ENCODE data around the gene TMEM47.

Gene TMEM47

DNA sequence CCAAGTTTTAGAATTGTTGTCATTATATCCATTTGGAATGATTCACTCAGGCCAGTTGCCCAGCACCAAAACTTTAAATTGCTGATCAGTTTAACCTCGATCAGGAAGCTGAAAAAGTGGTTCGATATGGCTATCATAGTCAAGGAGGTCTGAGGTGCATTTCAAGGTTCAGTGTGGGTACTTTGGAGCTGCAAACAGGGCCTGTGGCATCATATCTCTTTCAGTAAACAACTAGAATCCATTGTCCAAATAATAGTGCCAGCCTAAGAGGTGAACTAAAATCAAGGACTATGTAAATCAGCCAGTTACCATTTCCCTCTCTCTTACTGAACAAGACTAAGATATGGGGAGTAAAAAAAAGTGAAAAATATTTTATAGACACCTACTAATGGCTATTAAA lies 14.2 kb downstream of the TMEM47 start:
- H3K36me3 ChIP-seq (ENCODE audit: control insufficient read depth, insufficient read depth, low read length), result no peaks in the 10 kb centered on the region
- H3K9me3 ChIP-seq (ENCODE audit: control insufficient read depth, low read length), result no peaks in the 10 kb centered on the region
- no peaks in the 10 kb centered on the region for H3K27me3 ChIP-seq (replicated peaks; ENCODE audit: control insufficient read depth, insufficient read depth, low read length, poor library complexity, severe bottlenecking)
- no peaks in the 10 kb centered on the region for H3K4me1 ChIP-seq (ENCODE audit: control insufficient read depth, insufficient read depth, low read length, poor library complexity, severe bottlenecking)
- H3K4me3 ChIP-seq (ENCODE audit: insufficient read depth, low read depth, low read length, poor library complexity, severe bottlenecking), result no peak overlapping the region
- no peak overlapping the region for H3K27ac ChIP-seq (ENCODE audit: insufficient read depth, low read length, poor library complexity, severe bottlenecking)
- no peak for DNase-seq

DNA sequence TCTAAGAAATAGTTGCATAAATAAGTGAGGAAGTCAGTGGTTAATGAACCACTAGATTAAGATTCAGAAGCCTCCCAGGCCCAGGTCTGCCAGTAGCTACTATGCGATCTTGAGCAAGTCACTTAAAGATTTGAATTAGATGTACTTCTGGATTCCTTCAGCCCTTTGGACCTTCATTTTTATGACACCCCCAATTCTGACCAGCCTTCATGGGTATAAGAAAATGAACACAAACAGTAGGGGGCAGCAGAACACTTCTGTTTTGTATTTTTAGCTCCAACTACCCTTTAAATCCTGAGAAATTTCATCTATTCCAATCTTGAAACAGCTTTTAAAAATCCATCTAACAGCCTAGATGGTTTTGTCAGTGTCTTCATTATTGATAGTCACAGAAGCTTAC lies 19.0 kb downstream of the TMEM47 start:
- Histone ChIP-seq H3K27me3 (replicated peaks; ENCODE audit: control insufficient read depth, insufficient read depth, low read length, poor library complexity, severe bottlenecking) (no peaks in the 10 kb centered on the region), H3K27ac (ENCODE audit: insufficient read depth, low read length, poor library complexity, severe bottlenecking) (no peak overlapping the region), H3K9me3 (ENCODE audit: control insufficient read depth, low read length) (no peaks in the 10 kb centered on the region), H3K4me3 (ENCODE audit: insufficient read depth, low read depth, low read length, poor library complexity, severe bottlenecking) (no peak overlapping the region), H3K36me3 (ENCODE audit: control insufficient read depth, insufficient read depth, low read length) (no peaks in the 10 kb centered on the region), H3K4me1 (ENCODE audit: control insufficient read depth, insufficient read depth, low read length, poor library complexity, severe bottlenecking) (no peaks in the 10 kb centered on the region)
- no peak for DNase-seq

DNA sequence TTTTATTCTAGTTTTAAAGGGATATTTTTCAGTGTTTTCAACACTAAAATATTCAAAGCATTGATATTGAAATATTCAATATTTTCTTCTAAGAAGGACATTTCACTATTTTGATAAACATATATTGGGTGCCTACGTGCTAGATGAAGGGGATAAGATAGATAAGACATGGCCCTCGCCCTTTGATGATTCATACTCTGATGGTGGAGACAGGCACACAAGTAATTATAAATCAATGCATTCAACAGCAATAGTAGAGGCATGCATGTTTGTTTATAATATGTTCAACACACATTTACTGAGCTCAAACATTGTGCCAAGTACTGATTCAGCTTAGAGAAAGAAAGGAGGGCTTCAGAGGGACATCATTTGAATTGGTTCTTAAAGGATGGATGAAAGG lies 22.7 kb downstream of the TMEM47 start:
- H3K4me1 ChIP-seq (ENCODE audit: control insufficient read depth, insufficient read depth, low read length, poor library complexity, severe bottlenecking), result no peaks in the 10 kb centered on the region
- no peak overlapping the region for H3K27ac ChIP-seq (ENCODE audit: insufficient read depth, low read length, poor library complexity, severe bottlenecking)
- H3K9me3 ChIP-seq (ENCODE audit: control insufficient read depth, low read length), result no peaks in the 10 kb centered on the region
- H3K27me3 ChIP-seq (replicated peaks; ENCODE audit: control insufficient read depth, insufficient read depth, low read length, poor library complexity, severe bottlenecking), result no peaks in the 10 kb centered on the region
- DNase-seq, result no peak
- no peaks in the 10 kb centered on the region for H3K36me3 ChIP-seq (ENCODE audit: control insufficient read depth, insufficient read depth, low read length)
- no peak overlapping the region for H3K4me3 ChIP-seq (ENCODE audit: insufficient read depth, low read depth, low read length, poor library complexity, severe bottlenecking)

DNA sequence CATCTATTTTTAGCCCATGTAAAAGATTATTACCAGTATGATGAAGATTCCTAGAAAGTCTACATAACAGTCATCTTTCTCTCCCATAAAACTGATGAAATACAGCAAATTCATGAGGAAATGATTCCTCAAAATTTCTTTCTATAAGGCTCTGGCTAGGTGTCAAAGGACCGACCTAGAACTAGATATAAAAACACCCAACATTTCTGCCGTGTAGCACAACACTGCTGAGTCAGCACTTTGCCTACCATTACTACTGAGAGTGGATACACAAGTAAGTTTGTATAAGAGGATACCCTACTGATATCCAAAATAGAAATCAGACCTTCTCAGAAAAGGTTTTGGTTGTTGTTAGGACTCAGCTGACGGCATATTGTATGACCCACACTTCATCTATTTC lies 24.7 kb downstream of the TMEM47 start:
- Histone ChIP-seq H3K27ac (ENCODE audit: insufficient read depth, low read length, poor library complexity, severe bottlenecking) (no peak overlapping the region), H3K9me3 (ENCODE audit: control insufficient read depth, low read length) (no peaks in the 10 kb centered on the region), H3K4me3 (ENCODE audit: insufficient read depth, low read depth, low read length, poor library complexity, severe bottlenecking) (no peak overlapping the region), H3K4me1 (ENCODE audit: control insufficient read depth, insufficient read depth, low read length, poor library complexity, severe bottlenecking) (no peaks in the 10 kb centered on the region), H3K27me3 (replicated peaks; ENCODE audit: control insufficient read depth, insufficient read depth, low read length, poor library complexity, severe bottlenecking) (no peaks in the 10 kb centered on the region), H3K36me3 (ENCODE audit: control insufficient read depth, insufficient read depth, low read length) (no peaks in the 10 kb centered on the region)
- no peak for DNase-seq

DNA sequence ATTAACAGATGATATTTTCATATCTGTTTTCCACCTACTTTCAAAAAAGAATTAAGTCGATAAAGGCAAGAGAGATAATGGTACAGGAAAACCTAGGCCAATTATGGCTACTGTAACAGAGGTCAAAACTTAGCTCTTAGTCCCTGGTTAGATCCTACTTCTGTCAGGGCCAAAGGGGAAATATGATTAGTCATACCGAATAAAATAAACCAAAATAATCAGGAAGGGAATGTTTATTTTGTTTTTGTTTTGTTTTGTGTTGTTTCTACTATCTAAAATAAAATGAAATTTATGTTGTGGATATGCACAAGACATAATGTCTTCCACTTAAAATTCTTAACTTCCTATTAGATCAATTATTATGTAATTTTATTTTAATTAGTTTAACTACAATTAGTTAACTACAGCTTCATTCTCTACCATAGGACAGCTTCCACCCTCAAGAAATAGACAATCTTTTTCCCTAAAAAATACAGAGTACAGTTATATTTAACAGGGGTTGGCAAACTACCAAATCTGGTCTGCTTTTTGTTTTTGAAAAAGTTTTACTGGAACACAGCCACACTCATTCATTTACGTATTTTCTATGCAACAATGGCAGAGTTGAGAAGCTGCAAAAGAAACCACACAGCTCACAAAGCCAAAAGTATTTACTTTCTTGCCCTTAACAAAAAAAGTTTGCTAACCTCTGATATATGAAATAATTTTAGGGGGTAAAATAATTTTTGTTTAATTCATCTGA lies 25.4 kb downstream of the TMEM47 start:
- Histone ChIP-seq H3K36me3 (ENCODE audit: control insufficient read depth, insufficient read depth, low read length) (no peaks in the 10 kb centered on the region), H3K4me3 (ENCODE audit: insufficient read depth, low read depth, low read length, poor library complexity, severe bottlenecking) (no peak overlapping the region), H3K4me1 (ENCODE audit: control insufficient read depth, insufficient read depth, low read length, poor library complexity, severe bottlenecking) (no peaks in the 10 kb centered on the region), H3K9me3 (ENCODE audit: control insufficient read depth, low read length) (no peaks in the 10 kb centered on the region), H3K27ac (ENCODE audit: insufficient read depth, low read length, poor library complexity, severe bottlenecking) (no peak overlapping the region), H3K27me3 (replicated peaks; ENCODE audit: control insufficient read depth, insufficient read depth, low read length, poor library complexity, severe bottlenecking) (no peaks in the 10 kb centered on the region)
- DNase-seq, result no peak

DNA sequence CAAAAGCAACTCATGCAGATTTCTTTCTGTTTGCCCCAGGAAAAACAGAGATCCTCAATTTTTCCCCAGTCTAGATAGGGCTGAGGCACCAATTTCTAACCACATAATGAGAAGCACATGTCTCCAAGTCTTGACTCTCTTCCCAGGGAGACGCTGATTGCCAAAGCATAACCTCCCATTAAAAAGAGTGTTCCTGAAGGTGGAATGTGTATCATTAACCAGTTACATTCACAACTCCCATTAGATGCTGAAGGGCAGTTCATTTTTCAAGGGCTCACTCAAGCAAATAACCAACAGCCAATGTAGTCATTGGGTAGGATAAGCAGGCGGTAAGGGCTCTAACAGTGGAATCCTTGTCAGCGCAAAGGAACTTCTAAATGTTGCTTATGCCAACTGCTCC lies 27.5 kb downstream of the TMEM47 start:
- no peaks in the 10 kb centered on the region for H3K36me3 ChIP-seq (ENCODE audit: control insufficient read depth, insufficient read depth, low read length)
- DNase-seq, result no peak
- no peaks in the 10 kb centered on the region for H3K27me3 ChIP-seq (replicated peaks; ENCODE audit: control insufficient read depth, insufficient read depth, low read length, poor library complexity, severe bottlenecking)
- no peaks in the 10 kb centered on the region for H3K9me3 ChIP-seq (ENCODE audit: control insufficient read depth, low read length)
- no peak overlapping the region for H3K27ac ChIP-seq (ENCODE audit: insufficient read depth, low read length, poor library complexity, severe bottlenecking)
- no peaks in the 10 kb centered on the region for H3K4me1 ChIP-seq (ENCODE audit: control insufficient read depth, insufficient read depth, low read length, poor library complexity, severe bottlenecking)
- no peak overlapping the region for H3K4me3 ChIP-seq (ENCODE audit: insufficient read depth, low read depth, low read length, poor library complexity, severe bottlenecking)

DNA sequence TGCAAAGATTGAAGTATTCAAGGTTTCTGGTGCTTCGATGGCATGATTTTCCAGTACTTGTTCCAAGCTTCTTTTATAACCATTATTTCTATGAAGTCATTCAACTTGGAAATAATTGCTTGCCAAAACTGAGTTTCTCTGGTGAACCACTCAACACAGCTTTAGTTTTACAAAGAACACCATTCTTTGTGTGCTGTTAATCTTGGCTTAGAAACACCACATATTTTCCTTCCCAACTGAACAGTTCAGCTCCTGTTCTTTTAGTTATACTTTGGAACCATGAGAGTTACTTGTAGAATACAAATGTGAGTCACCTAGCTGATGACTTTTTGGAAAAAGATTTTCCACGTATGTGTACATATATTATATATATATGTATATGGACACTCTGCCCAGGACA lies 32.7 kb downstream of the TMEM47 start:
- no peak for DNase-seq
- Histone ChIP-seq H3K36me3 (ENCODE audit: control insufficient read depth, insufficient read depth, low read length) (no peaks in the 10 kb centered on the region), H3K9me3 (ENCODE audit: control insufficient read depth, low read length) (no peaks in the 10 kb centered on the region), H3K4me3 (ENCODE audit: insufficient read depth, low read depth, low read length, poor library complexity, severe bottlenecking) (no peak overlapping the region), H3K27ac (ENCODE audit: insufficient read depth, low read length, poor library complexity, severe bottlenecking) (no peak overlapping the region), H3K4me1 (ENCODE audit: control insufficient read depth, insufficient read depth, low read length, poor library complexity, severe bottlenecking) (no peaks in the 10 kb centered on the region), H3K27me3 (replicated peaks; ENCODE audit: control insufficient read depth, insufficient read depth, low read length, poor library complexity, severe bottlenecking) (no peaks in the 10 kb centered on the region)

DNA sequence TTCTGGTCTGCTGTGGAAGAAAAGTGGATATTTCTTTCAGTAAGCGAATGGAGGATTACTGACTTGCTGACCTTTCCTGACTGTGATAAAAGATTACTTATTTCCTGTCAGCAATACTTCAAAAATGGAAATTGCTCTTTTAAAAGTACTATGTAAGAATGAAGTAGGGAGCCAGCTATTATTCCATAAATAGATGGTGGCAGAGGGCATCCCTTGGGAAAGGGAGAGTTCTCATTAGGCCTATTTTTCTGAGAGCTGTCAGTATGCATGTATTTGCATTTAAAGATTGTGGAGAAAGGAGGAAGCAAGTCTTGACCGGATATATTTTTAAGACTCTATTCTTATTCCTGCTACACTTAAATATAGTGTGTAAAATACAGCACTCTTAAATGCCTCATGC lies 37.2 kb downstream of the TMEM47 start:
- Histone ChIP-seq H3K4me3 (ENCODE audit: insufficient read depth, low read depth, low read length, poor library complexity, severe bottlenecking) (no peak overlapping the region), H3K27ac (ENCODE audit: insufficient read depth, low read length, poor library complexity, severe bottlenecking) (no peak overlapping the region), H3K9me3 (ENCODE audit: control insufficient read depth, low read length) (no peaks in the 10 kb centered on the region), H3K27me3 (replicated peaks; ENCODE audit: control insufficient read depth, insufficient read depth, low read length, poor library complexity, severe bottlenecking) (no peaks in the 10 kb centered on the region), H3K36me3 (ENCODE audit: control insufficient read depth, insufficient read depth, low read length) (no peaks in the 10 kb centered on the region), H3K4me1 (ENCODE audit: control insufficient read depth, insufficient read depth, low read length, poor library complexity, severe bottlenecking) (no peaks in the 10 kb centered on the region)
- DNase-seq, result no peak

DNA sequence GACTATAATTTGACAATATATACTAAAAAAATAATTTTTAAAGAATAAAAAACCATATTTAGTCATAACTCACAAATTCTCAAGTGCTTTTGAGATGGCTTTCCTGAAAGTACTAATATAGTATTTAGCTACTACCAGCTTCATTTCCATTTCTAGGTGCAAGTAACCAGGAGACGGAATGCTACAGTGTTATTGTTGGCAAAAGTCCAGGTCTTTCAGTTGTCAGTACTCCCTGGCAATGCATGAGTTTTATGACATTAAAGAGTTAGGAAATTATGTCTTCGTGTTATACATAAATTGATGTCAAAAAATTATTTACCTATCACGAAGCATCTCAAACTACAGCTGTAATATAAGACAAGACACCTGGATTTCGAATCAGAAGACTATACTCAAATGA lies 45.0 kb downstream of the TMEM47 start:
- no peaks in the 10 kb centered on the region for H3K27me3 ChIP-seq (replicated peaks; ENCODE audit: control insufficient read depth, insufficient read depth, low read length, poor library complexity, severe bottlenecking)
- no peak for DNase-seq
- no peaks in the 10 kb centered on the region for H3K4me1 ChIP-seq (ENCODE audit: control insufficient read depth, insufficient read depth, low read length, poor library complexity, severe bottlenecking)
- no peaks in the 10 kb centered on the region for H3K9me3 ChIP-seq (ENCODE audit: control insufficient read depth, low read length)
- H3K4me3 ChIP-seq (ENCODE audit: insufficient read depth, low read depth, low read length, poor library complexity, severe bottlenecking), result no peak overlapping the region
- H3K27ac ChIP-seq (ENCODE audit: insufficient read depth, low read length, poor library complexity, severe bottlenecking), result no peak overlapping the region
- H3K36me3 ChIP-seq (ENCODE audit: control insufficient read depth, insufficient read depth, low read length), result no peaks in the 10 kb centered on the region

DNA sequence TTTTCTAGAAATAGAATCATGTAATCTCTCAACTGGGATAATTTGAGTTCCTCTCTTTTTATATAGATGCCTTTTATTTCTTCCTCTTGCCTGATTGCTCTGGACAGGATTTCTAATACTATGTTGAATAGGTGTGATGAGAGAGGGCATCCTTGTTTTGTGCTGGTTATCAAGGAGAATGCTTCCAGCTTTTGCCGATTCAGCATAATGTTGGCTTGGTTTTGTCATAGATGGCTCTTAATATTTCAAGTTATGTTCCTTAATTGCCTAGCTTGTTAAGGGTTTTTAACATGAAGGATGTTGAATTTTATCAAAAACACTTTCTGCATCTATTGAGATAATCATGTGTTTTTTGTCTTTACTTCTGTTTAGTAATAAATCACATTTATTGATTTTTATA lies 58.7 kb downstream of the TMEM47 start:
- no peak overlapping the region for H3K4me3 ChIP-seq (ENCODE audit: insufficient read depth, low read depth, low read length, poor library complexity, severe bottlenecking)
- no peaks in the 10 kb centered on the region for H3K9me3 ChIP-seq (ENCODE audit: control insufficient read depth, low read length)
- DNase-seq, result no peak
- H3K36me3 ChIP-seq (ENCODE audit: control insufficient read depth, insufficient read depth, low read length), result no peaks in the 10 kb centered on the region
- no peak overlapping the region for H3K27ac ChIP-seq (ENCODE audit: insufficient read depth, low read length, poor library complexity, severe bottlenecking)
- no peaks in the 10 kb centered on the region for H3K27me3 ChIP-seq (replicated peaks; ENCODE audit: control insufficient read depth, insufficient read depth, low read length, poor library complexity, severe bottlenecking)
- H3K4me1 ChIP-seq (ENCODE audit: control insufficient read depth, insufficient read depth, low read length, poor library complexity, severe bottlenecking), result no peaks in the 10 kb centered on the region
